ENCODE results near the gene RAPGEF1. TPM values are rescaled to one million over a fixed set of nuclear protein-coding genes. Genes with fewer than 3 reads are reported as not detected.

The RAPGEF1 gene
- total RNA-seq, 1 donor from 2014 or later, result 21.0 TPM

GRCh38 chr9:131649646-131650045 is 90.2 kb downstream of the RAPGEF1 start:
- ATAC-seq, result no peak

- peak; percentile 10 for ATAC-seq
Measured at GRCh38 chr9:131645078-131645776, 94.6 kb downstream of the RAPGEF1 start.

GRCh38 chr9:131642496-131643083 is 97.3 kb downstream of the RAPGEF1 start:
- no peak for ATAC-seq

GRCh38 chr9:131641618-131642495 is 98.0 kb downstream of the RAPGEF1 start:
- ATAC-seq, result no peak

- no peak for ATAC-seq
Measured at GRCh38 chr9:131640438-131641137, 99.3 kb downstream of the RAPGEF1 start.

GRCh38 chr9:131639769-131640437 is 100.0 kb downstream of the RAPGEF1 start:
- ATAC-seq, result no peak

- no peak for ATAC-seq
Measured at GRCh38 chr9:131636593-131636992, 103.3 kb downstream of the RAPGEF1 start.

- no peak for ATAC-seq
Measured at GRCh38 chr9:131635892-131636291, 104.0 kb downstream of the RAPGEF1 start.

- peak; percentile 92 for ATAC-seq
Measured at GRCh38 chr9:131635285-131635684, 104.6 kb downstream of the RAPGEF1 start.

GRCh38 chr9:131633491-131634031 is 106.3 kb downstream of the RAPGEF1 start:
- peak; percentile 76 for ATAC-seq

- ATAC-seq, result no peak
Measured at GRCh38 chr9:131631306-131631705, 108.6 kb downstream of the RAPGEF1 start.

- ATAC-seq, result no peak
Measured at GRCh38 chr9:131630205-131630831, 109.6 kb downstream of the RAPGEF1 start.

- ATAC-seq, result no peak
Measured at GRCh38 chr9:131629825-131630204, 110.1 kb downstream of the RAPGEF1 start.

- ATAC-seq, result peak; percentile 35
Measured at GRCh38 chr9:131629226-131629500, 110.7 kb downstream of the RAPGEF1 start.

- no peak for ATAC-seq
Measured at GRCh38 chr9:131628459-131629225, 111.2 kb downstream of the RAPGEF1 start.

GRCh38 chr9:131627648-131628458 is 112.0 kb downstream of the RAPGEF1 start:
- peak; percentile 70 for ATAC-seq

- no peak for ATAC-seq
Measured at GRCh38 chr9:131627326-131627647, 112.6 kb downstream of the RAPGEF1 start.

- no peak for ATAC-seq
Measured at GRCh38 chr9:131625790-131626670, 113.8 kb downstream of the RAPGEF1 start.

GRCh38 chr9:131625508-131625787 is 114.4 kb downstream of the RAPGEF1 start:
- ATAC-seq, result no peak
